ENCODE results near the gene SPOCK1.
"Not testable (repeated sequence)": the region's sequence is repeated elsewhere in the genome, so short reads cannot be mapped to it uniquely, and the experiment has no call there.

SPOCK1 gene

GRCh38 chr5:137498736-137499505 is at the start of gene SPOCK1:
Gene SPOCK1 (minus strand): TSS chr5:137499326.
- peak; percentile 84 for DNase-seq (ENCODE audit: low spot score)

GRCh38 chr5:137545956-137546355 is 46.8 kb upstream of the SPOCK1 start:
- no peak for DNase-seq (ENCODE audit: low spot score)

- not testable (repeated sequence) for DNase-seq (ENCODE audit: low spot score)
Measured at GRCh38 chr5:137535449-137535848, 36.3 kb upstream of the SPOCK1 start.

- no peak for DNase-seq (ENCODE audit: low spot score)
Measured at GRCh38 chr5:137533963-137534362, 34.8 kb upstream of the SPOCK1 start.

- DNase-seq (ENCODE audit: low spot score), result peak; percentile 10
Measured at GRCh38 chr5:137531266-137531665, 32.1 kb upstream of the SPOCK1 start.

- DNase-seq (ENCODE audit: low spot score), result no peak
Measured at GRCh38 chr5:137521246-137521645, 22.1 kb upstream of the SPOCK1 start.

- no peak for DNase-seq (ENCODE audit: low spot score)
Measured at GRCh38 chr5:137516961-137517360, 17.8 kb upstream of the SPOCK1 start.

- DNase-seq (ENCODE audit: low spot score), result no peak
Measured at GRCh38 chr5:137516251-137516797, 17.2 kb upstream of the SPOCK1 start.

GRCh38 chr5:137515238-137515637 is 16.1 kb upstream of the SPOCK1 start:
- no peak for DNase-seq (ENCODE audit: low spot score)

GRCh38 chr5:137510671-137511070 is 11.5 kb upstream of the SPOCK1 start:
- DNase-seq (ENCODE audit: low spot score), result no peak

GRCh38 chr5:137507150-137507549 is 8.0 kb upstream of the SPOCK1 start:
- DNase-seq (ENCODE audit: low spot score), result no peak

GRCh38 chr5:137506296-137506695 is 7.2 kb upstream of the SPOCK1 start:
- DNase-seq (ENCODE audit: low spot score), result no peak

- DNase-seq (ENCODE audit: low spot score), result peak; percentile 73
Measured at GRCh38 chr5:137504916-137505315, 5.8 kb upstream of the SPOCK1 start.

- DNase-seq (ENCODE audit: low spot score), result no peak
Measured at GRCh38 chr5:137503456-137503855, 4.3 kb upstream of the SPOCK1 start.

- DNase-seq (ENCODE audit: low spot score), result no peak
Measured at GRCh38 chr5:137502632-137503031, 3.5 kb upstream of the SPOCK1 start.

GRCh38 chr5:137501846-137502406 is 2.8 kb upstream of the SPOCK1 start:
- no peak for DNase-seq (ENCODE audit: low spot score)

- no peak for DNase-seq (ENCODE audit: low spot score)
Measured at GRCh38 chr5:137501226-137501625, 2.1 kb upstream of the SPOCK1 start.

GRCh38 chr5:137500615-137501225 is 1.6 kb upstream of the SPOCK1 start:
- no peak for DNase-seq (ENCODE audit: low spot score)

GRCh38 chr5:137499506-137499847 is 351 bp upstream of the SPOCK1 start:
- not testable (repeated sequence) for DNase-seq (ENCODE audit: low spot score)

GRCh38 chr5:137498301-137498735 is 808 bp downstream of the SPOCK1 start:
- no peak for DNase-seq (ENCODE audit: low spot score)

- no peak for DNase-seq (ENCODE audit: low spot score)
Measured at GRCh38 chr5:137497396-137498290, 1.5 kb downstream of the SPOCK1 start.

- DNase-seq (ENCODE audit: low spot score), result no peak
Measured at GRCh38 chr5:137496919-137497318, 2.2 kb downstream of the SPOCK1 start.
